Hepatocyte (in vitro differentiated cells): ENCODE data around the gene CFAP410. TPM values are rescaled to one million over a fixed set of nuclear protein-coding genes. Genes with fewer than 3 reads are reported as not detected.

Experiments
- DNase-seq: peaks from one replicate; pipeline ENCODE4 v3.0.0-alpha.2; 2016; ENCODE audit warnings: low spot score
- H2AFZ ChIP-seq: fragments of 200-600 bp; sonication (generic); 2 replicates; pipeline ENCODE4 v1.6.0; 2016; ENCODE audit warnings: antibody characterized with exemption, mild to moderate bottlenecking
- H3K27ac ChIP-seq: fragments of 200-600 bp; sonication (generic); 2 replicates; pipeline ENCODE4 v1.5.1; 2016; ENCODE audit warnings: mild to moderate bottlenecking
- H3K27me3 ChIP-seq: fragments of 200-600 bp; sonication (generic); 2 replicates; pipeline ENCODE4 v1.6.1; 2016
- H3K36me3 ChIP-seq: fragments of 200-600 bp; sonication (generic); replicated peaks from 2 replicates; pipeline ENCODE4 v1.5.1; 2016; ENCODE audit warnings: low read depth; ENCODE audit not compliant: insufficient read depth
- H3K4me1 ChIP-seq: fragments of 200-600 bp; sonication (generic); 2 replicates; pipeline ENCODE4 v1.5.1; 2016; ENCODE audit warnings: mild to moderate bottlenecking, moderate library complexity; ENCODE audit not compliant: insufficient read depth
- H3K4me2 ChIP-seq: fragments of 200-600 bp; sonication (generic); 2 replicates; pipeline ENCODE4 v1.6.0; 2016
- H3K4me3 ChIP-seq: fragments of 200-600 bp; sonication (generic); 2 replicates; pipeline ENCODE4 v1.5.1; 2016; ENCODE audit warnings: mild to moderate bottlenecking
- H3K79me2 ChIP-seq: fragments of 200-600 bp; sonication (generic); 2 replicates; pipeline ENCODE4 v1.6.0; 2017; ENCODE audit warnings: mild to moderate bottlenecking
- H3K9me2 ChIP-seq: fragments of 200-600 bp; sonication (generic); replicated peaks from 2 replicates; pipeline ENCODE4 v1.6.0; 2017; ENCODE audit warnings: mild to moderate bottlenecking; ENCODE audit not compliant: insufficient read depth
- H3K9me3 ChIP-seq: fragments of 200-600 bp; sonication (generic); 2 replicates; pipeline ENCODE4 v1.5.1; 2016; ENCODE audit warnings: low read depth, mild to moderate bottlenecking
- H4K20me1 ChIP-seq: fragments of 200-600 bp; sonication (generic); 2 replicates; pipeline ENCODE4 v1.6.0; 2016; ENCODE audit warnings: mild to moderate bottlenecking; ENCODE audit not compliant: insufficient read depth, poor library complexity, severe bottlenecking
- EZH2 ChIP-seq: fragments of 200-600 bp; sonication (generic); IDR thresholded peaks from 2 replicates; pipeline ENCODE4 v1.6.1; 2016; ENCODE audit warnings: antibody characterized with exemption, mild to moderate bottlenecking, borderline replicate concordance
- EZH2phosphoT487 ChIP-seq: fragments of 200-600 bp; sonication (generic); IDR thresholded peaks from one replicate; pipeline ENCODE4 v1.6.1; 2018; ENCODE audit warnings: antibody characterized with exemption, mild to moderate bottlenecking, low read depth, moderate library complexity; ENCODE audit not compliant: unreplicated experiment, severe bottlenecking
- WGBS: methylation state at CpG from one replicate; pipeline ENCODE4 v1.1.6; 2016; ENCODE audit warnings: low lambda C conversion rate; ENCODE audit errors: missing lambda C conversion rate; 5-methylcytosine and 5-hydroxymethylcytosine counted together
- polyA plus RNA-seq: library from polyadenylated mRNA; unstranded; fragments of >200 nt; fragmentation: Nextera tagmentation; extraction: Ambion mirVana; gene quantifications from 2 replicates; pipeline ENCODE4 v1.2.1, GENCODE V29; 2016
- total RNA-seq: library from RNA; depleted of rRNA; stranded (reverse); fragments of >200 nt; gene quantifications from 2 replicates; pipeline ENCODE4 v1.2.3, GENCODE V29; 2014
- TF ChIP-seq, protein P1 (sequence below): fragments of 200-600 bp; sonication (generic); IDR thresholded peaks from 2 replicates; pipeline ENCODE4 v1.5.1; 2016; ENCODE audit warnings: antibody characterized with exemption, mild to moderate bottlenecking; ENCODE audit not compliant: poor library complexity

CFAP410 gene
- total and polyA plus RNA-seq, 2 experiments from 2014 or later = 17.1 to 33.6 TPM

- no peaks in the 10 kb centered on the region for H4K20me1 ChIP-seq
- H3K79me2 ChIP-seq = no peaks in the 10 kb centered on the region
- DNase-seq = no peak
- no peak overlapping the region for H3K4me3 ChIP-seq
- 84% methylated on average over 9 of the region's 9 CpGs for WGBS
- H3K4me1 ChIP-seq = no peaks in the 10 kb centered on the region
- TF ChIP-seq, protein P1, sequence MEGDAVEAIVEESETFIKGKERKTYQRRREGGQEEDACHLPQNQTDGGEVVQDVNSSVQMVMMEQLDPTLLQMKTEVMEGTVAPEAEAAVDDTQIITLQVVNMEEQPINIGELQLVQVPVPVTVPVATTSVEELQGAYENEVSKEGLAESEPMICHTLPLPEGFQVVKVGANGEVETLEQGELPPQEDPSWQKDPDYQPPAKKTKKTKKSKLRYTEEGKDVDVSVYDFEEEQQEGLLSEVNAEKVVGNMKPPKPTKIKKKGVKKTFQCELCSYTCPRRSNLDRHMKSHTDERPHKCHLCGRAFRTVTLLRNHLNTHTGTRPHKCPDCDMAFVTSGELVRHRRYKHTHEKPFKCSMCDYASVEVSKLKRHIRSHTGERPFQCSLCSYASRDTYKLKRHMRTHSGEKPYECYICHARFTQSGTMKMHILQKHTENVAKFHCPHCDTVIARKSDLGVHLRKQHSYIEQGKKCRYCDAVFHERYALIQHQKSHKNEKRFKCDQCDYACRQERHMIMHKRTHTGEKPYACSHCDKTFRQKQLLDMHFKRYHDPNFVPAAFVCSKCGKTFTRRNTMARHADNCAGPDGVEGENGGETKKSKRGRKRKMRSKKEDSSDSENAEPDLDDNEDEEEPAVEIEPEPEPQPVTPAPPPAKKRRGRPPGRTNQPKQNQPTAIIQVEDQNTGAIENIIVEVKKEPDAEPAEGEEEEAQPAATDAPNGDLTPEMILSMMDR = no peak
- TF ChIP-seq EZH2 (no peak), EZH2phosphoT487 (no peak)
- no peak overlapping the region for H3K4me2 ChIP-seq
- no peaks in the 10 kb centered on the region for H3K27me3 ChIP-seq
- H3K9me3 ChIP-seq = peaks cover 3% of the 10 kb centered on the region
- H3K36me3 ChIP-seq = no peaks in the 10 kb centered on the region
- H3K27ac ChIP-seq = no peak overlapping the region
- H2AFZ ChIP-seq = no peak overlapping the region
- H3K9me2 ChIP-seq = no peaks in the 10 kb centered on the region
Measured at GRCh38 chr21:44382536-44382935, 43.3 kb upstream of the CFAP410 start.

- Histone ChIP-seq H3K27me3 (no peaks in the 10 kb centered on the region), H3K4me2 (no peak overlapping the region), H3K79me2 (no peaks in the 10 kb centered on the region), H3K4me1 (no peaks in the 10 kb centered on the region), H3K4me3 (no peak overlapping the region), H3K36me3 (no peaks in the 10 kb centered on the region), H2AFZ (no peak overlapping the region), H3K27ac (no peak overlapping the region), H3K9me3 (peaks cover 3% of the 10 kb centered on the region), H3K9me2 (no peaks in the 10 kb centered on the region), H4K20me1 (no peaks in the 10 kb centered on the region)
- TF ChIP-seq, protein P1 = no peak
- no peak for TF ChIP-seq EZH2phosphoT487
- no peak for TF ChIP-seq EZH2
- no peak for DNase-seq
Measured at GRCh38 chr21:44381874-44382273, 42.7 kb upstream of the CFAP410 start.

DNA sequence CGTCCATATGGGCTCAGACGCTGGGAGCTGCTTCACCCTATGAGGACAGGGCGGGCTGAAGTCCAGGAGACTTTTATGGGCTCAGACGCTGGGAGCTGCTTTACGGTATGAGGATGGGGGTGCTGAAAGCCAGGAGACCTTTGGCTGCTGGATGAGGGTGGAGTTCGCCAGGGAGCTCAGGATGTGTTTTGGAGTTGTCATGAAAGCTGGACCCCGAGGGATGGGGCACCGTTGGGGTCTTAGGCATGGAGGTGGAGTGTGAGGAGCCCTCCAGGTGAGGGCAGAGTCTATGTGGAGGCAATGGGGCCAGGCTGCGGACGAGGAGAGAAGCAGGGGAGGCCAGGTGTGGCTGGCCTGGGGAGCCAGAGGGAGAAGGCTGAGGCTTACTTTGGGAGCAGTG is 41.7 kb upstream of the CFAP410 start:
- 89% methylated on average over 9 of the region's 10 CpGs for WGBS
- Histone ChIP-seq H3K9me2 (no peaks in the 10 kb centered on the region), H3K79me2 (no peaks in the 10 kb centered on the region), H3K9me3 (peaks cover 3% of the 10 kb centered on the region), H3K4me2 (no peak overlapping the region), H3K27me3 (no peaks in the 10 kb centered on the region), H4K20me1 (no peaks in the 10 kb centered on the region), H3K4me3 (no peak overlapping the region), H3K27ac (no peak overlapping the region), H3K36me3 (no peaks in the 10 kb centered on the region), H2AFZ (no peak overlapping the region), H3K4me1 (no peaks in the 10 kb centered on the region)
- TF ChIP-seq EZH2phosphoT487 (no peak), EZH2 (no peak)
- TF ChIP-seq, protein P1 = no peak
- no peak for DNase-seq
